Osteoblast (primary cell): ENCODE measurements around the gene AGBL5. TPM values are rescaled to one million over a fixed set of nuclear protein-coding genes. Genes with fewer than 3 reads are reported as not detected.

ENCODE experiments used
- DNase-seq: peaks from one replicate; pipeline ENCODE4 v3.0.0; 2011; ENCODE audit warnings: low spot score, mixed read lengths; ENCODE audit not compliant: insufficient read length; ENCODE audit errors: missing footprints
- H2AFZ ChIP-seq: 2 replicates; pipeline ENCODE4 v1.6.0; 2011; ENCODE audit warnings: mild to moderate bottlenecking, low read length
- H3K27ac ChIP-seq: 2 replicates; pipeline ENCODE4 v1.5.1; 2011; ENCODE audit warnings: mild to moderate bottlenecking, low read depth, low read length, moderate library complexity
- H3K27me3 ChIP-seq: 2 replicates; pipeline ENCODE4 v1.6.0; 2012; ENCODE audit warnings: mild to moderate bottlenecking, control low read depth, inconsistent platforms, low read length, moderate library complexity; ENCODE audit not compliant: insufficient read depth
- H3K36me3 ChIP-seq: 2 replicates; pipeline ENCODE4 v1.5.1; 2011; ENCODE audit warnings: mild to moderate bottlenecking, low read length, control low read depth, moderate library complexity; ENCODE audit not compliant: insufficient read depth
- H3K4me1 ChIP-seq: 2 replicates; pipeline ENCODE4 v1.5.1; 2011; ENCODE audit warnings: mild to moderate bottlenecking, low read length, control low read depth, moderate library complexity; ENCODE audit not compliant: insufficient read depth
- H3K4me2 ChIP-seq: 2 replicates; pipeline ENCODE4 v1.6.0; 2011; ENCODE audit warnings: mild to moderate bottlenecking, low read length; ENCODE audit not compliant: insufficient read depth
- H3K4me3 ChIP-seq: fragments of 200-600 bp; sonication (generic); 3 replicates; pipeline ENCODE4 v1.5.1; 2012; ENCODE audit warnings: mild to moderate bottlenecking, low read length, inconsistent platforms; ENCODE audit not compliant: insufficient read depth
- H3K79me2 ChIP-seq: 2 replicates; pipeline ENCODE4 v1.6.0; 2012; ENCODE audit warnings: mild to moderate bottlenecking, low read length, control low read depth, inconsistent platforms; ENCODE audit not compliant: insufficient read depth
- H3K9me3 ChIP-seq: 2 replicates; pipeline ENCODE4 v1.5.1; 2011; ENCODE audit warnings: low read depth, low read length, control low read depth
- H4K20me1 ChIP-seq: 2 replicates; pipeline ENCODE4 v1.6.0; 2012; ENCODE audit warnings: mild to moderate bottlenecking, low read length, control low read depth; ENCODE audit not compliant: insufficient read depth
- CTCF ChIP-seq: IDR thresholded peaks from 2 replicates; pipeline ENCODE4 v1.5.1; 2011; ENCODE audit warnings: mild to moderate bottlenecking, low read depth, low read length, moderate library complexity; ENCODE audit errors: extremely low read depth
- total RNA-seq: library from RNA; depleted of rRNA; stranded (reverse); fragments of >200 nt; gene quantifications from 2 replicates; pipeline ENCODE4 v1.2.3, GENCODE V29; 2012

The AGBL5 gene
- total RNA-seq, 1 donor, result 24.6 TPM

- H4K20me1 ChIP-seq, result peaks cover 29% of the 10 kb centered on the region
- peak within 1 kb of the TSS; percentile 87 for H2AFZ ChIP-seq
- peak within 1 kb of the TSS; percentile 77 for H3K27ac ChIP-seq
- TF ChIP-seq CTCF, result peak; percentile 5
- no peaks in the 10 kb centered on the region for H3K9me3 ChIP-seq
- H3K27me3 ChIP-seq, result no peaks in the 10 kb centered on the region
- peaks cover 48% of the 10 kb centered on the region for H3K4me1 ChIP-seq
- peak; percentile 98 for DNase-seq
- peak within 1 kb of the TSS; percentile 92 for H3K4me3 ChIP-seq
- peaks cover 22% of the 10 kb centered on the region for H3K36me3 ChIP-seq
- H3K4me2 ChIP-seq, result peak within 1 kb of the TSS; percentile 95
- peaks cover 37% of the 10 kb centered on the region for H3K79me2 ChIP-seq
Observed at GRCh38 chr2:27078267-27079194, 27.1 kb downstream of the AGBL5 start, which contains the start of gene EMILIN1. EMILIN1 (plus strand) TSS chr2:27078615; CDS start chr2:27079066, 451 bp downstream.

GRCh38 chr2:27079233-27080139 is 28.0 kb downstream of the AGBL5 start:
- DNase-seq, result peak; percentile 91
- peak overlapping the region; percentile 61 for H2AFZ ChIP-seq
- H3K4me3 ChIP-seq, result peak overlapping the region; percentile 92
- no peaks in the 10 kb centered on the region for H3K9me3 ChIP-seq
- H3K79me2 ChIP-seq, result peaks cover 37% of the 10 kb centered on the region
- peaks cover 33% of the 10 kb centered on the region for H4K20me1 ChIP-seq
- no peak for TF ChIP-seq CTCF
- peaks cover 41% of the 10 kb centered on the region for H3K4me1 ChIP-seq
- H3K36me3 ChIP-seq, result peaks cover 25% of the 10 kb centered on the region
- H3K4me2 ChIP-seq, result peak overlapping the region; percentile 95
- peak overlapping the region; percentile 77 for H3K27ac ChIP-seq
- no peaks in the 10 kb centered on the region for H3K27me3 ChIP-seq

- DNase-seq, result peak; percentile 90
- Histone ChIP-seq H3K27me3 (no peaks in the 10 kb centered on the region), H3K4me3 (peak overlapping the region; percentile 92), H3K4me2 (peak overlapping the region; percentile 95), H3K27ac (peak overlapping the region; percentile 77), H2AFZ (peak overlapping the region; percentile 61), H3K9me3 (no peaks in the 10 kb centered on the region), H4K20me1 (peaks cover 33% of the 10 kb centered on the region), H3K79me2 (peaks cover 37% of the 10 kb centered on the region), H3K36me3 (peaks cover 27% of the 10 kb centered on the region), H3K4me1 (peaks cover 35% of the 10 kb centered on the region)
- TF ChIP-seq CTCF, result no peak
Observed at GRCh38 chr2:27080140-27080469, 28.6 kb downstream of the AGBL5 start.
